ENCODE measurements around the gene RSPRY1.

The RSPRY1 gene

GRCh38 chr16:57289391-57290257 is 103.5 kb downstream of the RSPRY1 start:
- DNase-seq (ENCODE audit: insufficient read length, low spot score) (no peak), FAIRE-seq (no peak)
